Mesendoderm (in vitro differentiated cells): ENCODE measurements around the gene PI4KA.

Source experiments
- DNase-seq: peaks from one replicate; pipeline ENCODE4 v3.0.0; 2013
- H2AK5ac ChIP-seq: 2 replicates; pipeline ENCODE4 v1.6.1; 2013; ENCODE audit warnings: low read length, inconsistent platforms
- H2BK120ac ChIP-seq: 2 replicates; pipeline ENCODE4 v1.6.1; 2013; ENCODE audit warnings: low read depth, mild to moderate bottlenecking, low read length, moderate library complexity, mixed read lengths
- H2BK15ac ChIP-seq: replicated peaks from 2 replicates; pipeline ENCODE4 v1.6.1; 2013; ENCODE audit warnings: low read depth, mild to moderate bottlenecking, moderate library complexity
- H2BK5ac ChIP-seq: 2 replicates; pipeline ENCODE4 v1.6.1; 2013; ENCODE audit warnings: low read length, inconsistent platforms
- H3K18ac ChIP-seq: 2 replicates; pipeline ENCODE4 v1.6.1; 2013; ENCODE audit warnings: mild to moderate bottlenecking, low read length, mixed read lengths
- H3K23ac ChIP-seq: one replicate; pipeline ENCODE4 v1.6.1; 2013; ENCODE audit warnings: low read length
- H3K27ac ChIP-seq: 2 replicates; pipeline ENCODE4 v1.5.1; 2013; ENCODE audit warnings: low read depth, mild to moderate bottlenecking, inconsistent platforms, low read length, moderate library complexity
- H3K27me3 ChIP-seq: 2 replicates; pipeline ENCODE4 v1.6.1; 2013; ENCODE audit warnings: low read length, control low read depth, mild to moderate bottlenecking, inconsistent platforms; ENCODE audit not compliant: insufficient read depth, poor library complexity
- H3K36me3 ChIP-seq: 2 replicates; pipeline ENCODE4 v1.6.1; 2013; ENCODE audit warnings: low read length, inconsistent platforms; ENCODE audit not compliant: control insufficient read depth, insufficient read depth
- H3K4ac ChIP-seq: one replicate; pipeline ENCODE4 v1.6.1; 2013; ENCODE audit warnings: low read depth, mild to moderate bottlenecking, low read length, moderate library complexity
- H3K4me1 ChIP-seq: 2 replicates; pipeline ENCODE4 v1.6.1; 2013; ENCODE audit warnings: low read depth, low read length, inconsistent platforms; ENCODE audit not compliant: control insufficient read depth
- H3K4me2 ChIP-seq: 2 replicates; pipeline ENCODE4 v1.6.1; 2013; ENCODE audit warnings: low read length
- H3K4me3 ChIP-seq: 2 replicates; pipeline ENCODE4 v1.5.1; 2013; ENCODE audit warnings: mild to moderate bottlenecking, low read length
- H3K56ac ChIP-seq: one replicate; pipeline ENCODE4 v1.6.1; 2013; ENCODE audit warnings: low read length
- H3K79me1 ChIP-seq: 2 replicates; pipeline ENCODE4 v1.6.1; 2013; ENCODE audit warnings: low read length, inconsistent platforms
- H3K79me2 ChIP-seq: 2 replicates; pipeline ENCODE4 v1.6.1; 2013; ENCODE audit warnings: mild to moderate bottlenecking, low read length; ENCODE audit not compliant: control insufficient read depth, insufficient read depth
- H3K9ac ChIP-seq: 2 replicates; pipeline ENCODE4 v1.6.1; 2013; ENCODE audit warnings: low read length, inconsistent platforms
- H4K5ac ChIP-seq: one replicate; pipeline ENCODE4 v1.6.1; 2013; ENCODE audit warnings: low read length
- H4K8ac ChIP-seq: one replicate; pipeline ENCODE4 v1.6.1; 2013; ENCODE audit warnings: low read depth, mild to moderate bottlenecking, control low read depth, low read length, moderate library complexity
- WGBS: extraction: QIAGEN DNeasy Blood & Tissue Kit; methylation state at CpG from one replicate; pipeline ENCODE4 v1.1.7; 2013; ENCODE audit warnings: low lambda C conversion rate, missing lambda C conversion rate; ENCODE audit not compliant: insufficient coverage; ENCODE audit errors: extremely low coverage; 5-methylcytosine and 5-hydroxymethylcytosine counted together

The PI4KA gene

DNA sequence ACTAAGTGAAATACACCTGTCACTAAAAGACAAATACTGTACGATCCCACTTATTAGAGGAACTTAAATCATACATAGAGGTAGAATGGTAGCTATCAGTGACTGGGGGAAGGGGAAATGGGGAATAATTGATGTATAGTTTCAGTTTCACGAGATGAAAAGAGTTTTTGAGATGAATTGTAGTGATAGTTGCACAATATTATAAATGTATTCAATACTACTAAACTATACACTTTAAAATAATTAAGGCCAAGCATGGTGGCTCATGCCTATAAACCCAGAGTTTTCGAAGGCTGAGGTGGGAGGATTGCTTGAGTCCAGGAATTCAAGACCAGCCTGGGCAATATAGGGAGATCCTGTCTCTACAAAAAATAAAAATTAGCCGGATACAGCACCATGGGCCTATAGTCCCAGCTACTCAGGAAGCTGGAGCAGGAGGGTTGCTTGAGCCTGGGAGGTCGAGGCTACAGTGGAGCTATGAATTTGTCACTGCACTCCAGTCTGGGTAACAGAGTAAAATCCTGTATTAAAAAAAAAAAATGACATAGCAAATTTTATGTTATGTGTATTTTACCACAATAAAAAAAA lies 44.3 kb downstream of the PI4KA start:
- H3K4me1 ChIP-seq: no peaks in the 10 kb centered on the region
- H3K56ac ChIP-seq: no peak overlapping the region
- no peak overlapping the region for H3K27ac ChIP-seq
- H3K23ac ChIP-seq: no peak overlapping the region
- WGBS: no CpG with 5 or more reads among the region's 5 CpGs
- H3K36me3 ChIP-seq: no peaks in the 10 kb centered on the region
- H2BK120ac ChIP-seq: no peak overlapping the region
- H3K9ac ChIP-seq: no peak overlapping the region
- H4K8ac ChIP-seq: no peak overlapping the region
- H3K79me1 ChIP-seq: no peaks in the 10 kb centered on the region
- no peak overlapping the region for H4K5ac ChIP-seq
- H3K27me3 ChIP-seq: no peaks in the 10 kb centered on the region
- H2BK5ac ChIP-seq: no peak overlapping the region
- H3K79me2 ChIP-seq: no peaks in the 10 kb centered on the region
- H3K4me3 ChIP-seq: no peak overlapping the region
- H2BK15ac ChIP-seq: no peak overlapping the region
- no peak overlapping the region for H3K4ac ChIP-seq
- H2AK5ac ChIP-seq: no peak overlapping the region
- no peak for DNase-seq
- no peak overlapping the region for H3K4me2 ChIP-seq
- no peak overlapping the region for H3K18ac ChIP-seq

DNA sequence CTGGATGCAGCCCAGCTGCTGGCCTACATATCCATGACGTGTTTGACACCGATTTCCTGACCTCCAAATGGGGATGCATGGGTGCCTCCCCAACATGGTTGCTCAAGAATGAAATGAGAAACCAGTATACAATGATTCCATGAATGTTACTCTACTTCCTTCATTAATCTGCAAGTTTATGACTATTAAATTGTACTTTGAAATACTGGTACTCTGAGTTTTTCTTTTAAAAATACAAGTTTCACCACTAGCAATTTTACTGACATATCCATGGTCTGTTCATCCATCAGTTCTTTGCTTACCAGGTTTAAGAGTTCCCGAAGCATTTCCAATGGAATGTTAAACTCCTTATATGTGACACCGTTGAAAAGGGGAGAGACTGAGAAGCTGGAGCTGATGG lies 45.6 kb downstream of the PI4KA start:
- H3K23ac ChIP-seq: no peak overlapping the region
- no peaks in the 10 kb centered on the region for H3K27me3 ChIP-seq
- no peak overlapping the region for H3K9ac ChIP-seq
- no peaks in the 10 kb centered on the region for H3K4me1 ChIP-seq
- WGBS: no CpG with 5 or more reads among the region's 4 CpGs
- H2BK120ac ChIP-seq: no peak overlapping the region
- H3K27ac ChIP-seq: no peak overlapping the region
- H2BK15ac ChIP-seq: no peak overlapping the region
- no peak overlapping the region for H3K4me2 ChIP-seq
- no peak overlapping the region for H3K4me3 ChIP-seq
- H4K8ac ChIP-seq: no peak overlapping the region
- no peak for DNase-seq
- no peak overlapping the region for H2BK5ac ChIP-seq
- no peaks in the 10 kb centered on the region for H3K36me3 ChIP-seq
- H2AK5ac ChIP-seq: no peak overlapping the region
- H3K18ac ChIP-seq: no peak overlapping the region
- no peaks in the 10 kb centered on the region for H3K79me1 ChIP-seq
- no peak overlapping the region for H3K4ac ChIP-seq
- H4K5ac ChIP-seq: no peak overlapping the region
- H3K56ac ChIP-seq: no peak overlapping the region
- no peaks in the 10 kb centered on the region for H3K79me2 ChIP-seq

DNA sequence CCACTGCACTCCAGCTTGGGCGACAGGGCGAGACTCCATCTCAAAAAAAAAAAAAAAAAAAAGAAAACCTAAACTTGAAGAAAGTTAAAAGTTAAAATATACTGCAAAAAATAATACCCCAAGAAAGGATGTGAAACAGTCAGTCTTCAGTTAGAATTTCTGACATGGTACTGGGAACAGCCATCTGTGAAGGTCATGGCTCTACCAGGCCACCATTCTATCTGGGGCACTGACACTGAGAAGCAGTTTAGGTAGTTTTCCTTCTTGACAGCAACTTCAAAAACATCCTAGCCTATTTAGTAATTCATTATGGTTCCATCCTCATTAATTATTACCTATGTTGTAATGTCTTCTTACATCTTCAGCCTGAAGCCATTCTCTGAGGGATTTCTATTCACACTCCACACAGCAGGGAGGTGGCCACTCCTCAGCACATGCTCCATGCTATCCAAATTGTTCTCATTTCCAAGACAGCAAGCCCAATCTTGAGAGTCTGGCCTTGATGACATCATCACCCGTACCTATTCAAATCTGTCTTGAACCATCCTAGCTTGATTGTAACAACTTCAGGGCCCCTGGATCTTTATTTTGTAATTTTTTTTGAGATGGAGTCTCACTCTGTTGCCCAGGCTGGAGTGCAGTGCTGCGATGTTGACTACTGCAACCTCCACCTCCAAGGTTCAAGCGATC lies 46.5 kb downstream of the PI4KA start:
- H3K4me2 ChIP-seq: no peak overlapping the region
- H3K4me1 ChIP-seq: no peaks in the 10 kb centered on the region
- H3K9ac ChIP-seq: no peak overlapping the region
- no peak overlapping the region for H4K5ac ChIP-seq
- no peak overlapping the region for H2BK5ac ChIP-seq
- no peaks in the 10 kb centered on the region for H3K27me3 ChIP-seq
- no peaks in the 10 kb centered on the region for H3K79me2 ChIP-seq
- no CpG with 5 or more reads among the region's 5 CpGs for WGBS
- H3K18ac ChIP-seq: no peak overlapping the region
- H3K79me1 ChIP-seq: no peaks in the 10 kb centered on the region
- H2BK15ac ChIP-seq: no peak overlapping the region
- H4K8ac ChIP-seq: no peak overlapping the region
- H3K4ac ChIP-seq: no peak overlapping the region
- DNase-seq: no peak
- peaks cover 3% of the 10 kb centered on the region for H3K36me3 ChIP-seq
- no peak overlapping the region for H3K56ac ChIP-seq
- H2BK120ac ChIP-seq: no peak overlapping the region
- H3K27ac ChIP-seq: no peak overlapping the region
- H2AK5ac ChIP-seq: no peak overlapping the region
- no peak overlapping the region for H3K4me3 ChIP-seq
- no peak overlapping the region for H3K23ac ChIP-seq

DNA sequence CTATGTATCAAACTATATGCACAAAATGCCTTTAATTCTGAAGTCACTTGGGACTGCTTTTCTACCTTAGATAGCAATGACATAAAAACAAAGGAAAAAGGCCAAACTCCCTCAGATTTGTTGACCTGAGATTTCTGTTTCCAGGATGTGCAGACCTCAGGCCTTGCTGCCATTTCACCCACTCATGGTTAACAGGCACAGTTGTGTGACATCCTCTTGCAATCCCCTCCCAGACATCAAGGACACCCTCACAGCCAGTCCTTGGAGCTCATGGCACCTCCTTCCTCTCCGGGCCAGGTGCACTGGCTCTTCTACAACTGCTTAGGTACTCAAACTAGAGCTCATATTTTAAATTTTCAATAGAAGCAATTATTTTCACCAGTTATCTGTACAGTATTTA lies 47.4 kb downstream of the PI4KA start:
- Histone ChIP-seq H3K23ac (no peak overlapping the region), H2BK5ac (no peak overlapping the region), H2BK15ac (no peak overlapping the region), H3K4me1 (no peaks in the 10 kb centered on the region), H2AK5ac (no peak overlapping the region), H3K36me3 (peaks cover 3% of the 10 kb centered on the region), H4K5ac (no peak overlapping the region), H4K8ac (no peak overlapping the region), H3K79me2 (no peaks in the 10 kb centered on the region), H3K9ac (no peak overlapping the region), H3K4me3 (no peak overlapping the region), H3K56ac (no peak overlapping the region), H3K4me2 (no peak overlapping the region), H2BK120ac (no peak overlapping the region), H3K79me1 (no peaks in the 10 kb centered on the region), H3K4ac (no peak overlapping the region), H3K27ac (no peak overlapping the region), H3K18ac (no peak overlapping the region), H3K27me3 (no peaks in the 10 kb centered on the region)
- WGBS: no CpG with 5 or more reads among the region's 1 CpG
- DNase-seq: no peak

DNA sequence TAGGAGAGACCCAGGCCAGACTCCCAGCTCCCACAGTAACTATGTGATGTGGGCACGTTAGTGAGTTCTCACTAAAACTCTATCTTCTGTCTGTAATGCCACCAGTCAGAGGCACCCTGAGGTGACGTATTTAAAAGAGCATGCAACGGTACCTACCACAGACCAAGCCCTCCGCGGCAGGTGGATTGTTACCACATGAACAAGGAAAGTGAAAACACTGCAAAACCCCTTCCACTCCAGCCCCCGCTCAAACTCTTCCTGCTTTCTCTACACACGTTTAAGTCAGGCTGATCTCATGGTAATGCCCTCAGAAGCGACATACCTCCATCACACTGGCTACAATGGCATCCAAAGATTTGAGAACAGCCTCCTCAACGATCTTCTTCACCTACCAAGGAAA lies 48.0 kb downstream of the PI4KA start:
- no peak overlapping the region for H3K4ac ChIP-seq
- no peak overlapping the region for H4K5ac ChIP-seq
- no peak overlapping the region for H3K23ac ChIP-seq
- H3K4me2 ChIP-seq: no peak overlapping the region
- H3K4me3 ChIP-seq: no peak overlapping the region
- H3K18ac ChIP-seq: no peak overlapping the region
- no peak overlapping the region for H3K56ac ChIP-seq
- H3K4me1 ChIP-seq: no peaks in the 10 kb centered on the region
- H2AK5ac ChIP-seq: no peak overlapping the region
- no peaks in the 10 kb centered on the region for H3K79me1 ChIP-seq
- H3K27ac ChIP-seq: no peak overlapping the region
- H3K79me2 ChIP-seq: no peaks in the 10 kb centered on the region
- no peak overlapping the region for H2BK120ac ChIP-seq
- no peak for DNase-seq
- WGBS: no CpG with 5 or more reads among the region's 9 CpGs
- H4K8ac ChIP-seq: no peak overlapping the region
- no peak overlapping the region for H3K9ac ChIP-seq
- no peak overlapping the region for H2BK5ac ChIP-seq
- no peaks in the 10 kb centered on the region for H3K27me3 ChIP-seq
- no peak overlapping the region for H2BK15ac ChIP-seq
- peaks cover 3% of the 10 kb centered on the region for H3K36me3 ChIP-seq
